Natural killer cell (primary cell): ENCODE results near the gene NRG3. TPM values are rescaled to one million over a fixed set of nuclear protein-coding genes. Genes with fewer than 3 reads are reported as not detected.

Experiments
- ATAC-seq, 3 donors: fragments of 150-1000 bp in 2 of 3; fragments of 200-7000 bp in 1 of 3; cut with Tn5 transposase; 1 replicate in 1 of 3; 2 replicates in 2 of 3; pipeline ENCODE4 v1.10.0; 2021; ENCODE audit warnings: mild to moderate bottlenecking in 2 of 3, moderate library complexity in 2 of 3
- DNase-seq, 2 donors: peaks; one replicate each; pipeline versions ENCODE4 v3.0.0 to v3.0.0-alpha.2; 2013 to 2021; ENCODE audit warnings: mixed read lengths in 1 of 2
- H3K27ac ChIP-seq: one replicate; pipeline ENCODE4 v1.5.1; 2013; ENCODE audit warnings: mild to moderate bottlenecking, low read length
- H3K27me3 ChIP-seq: one replicate; pipeline ENCODE4 v1.6.1; 2013; ENCODE audit warnings: low read length; ENCODE audit not compliant: control insufficient read depth, insufficient read depth
- H3K36me3 ChIP-seq: one replicate; pipeline ENCODE4 v1.6.1; 2013; ENCODE audit warnings: low read length; ENCODE audit not compliant: control insufficient read depth, insufficient read depth
- H3K4me1 ChIP-seq: one replicate; pipeline ENCODE4 v1.6.1; 2013; ENCODE audit warnings: low read length; ENCODE audit not compliant: control insufficient read depth, insufficient read depth
- H3K4me3 ChIP-seq: one replicate; pipeline ENCODE4 v1.5.1; 2013; ENCODE audit warnings: low read length
- H3K9me3 ChIP-seq: one replicate; pipeline ENCODE4 v1.6.1; 2013; ENCODE audit warnings: low read length; ENCODE audit not compliant: control insufficient read depth, insufficient read depth
- H3K27ac Mint-ChIP-seq, 2 donors: one replicate each; pipeline ENCODE4 v1.8.0; 2022; ENCODE audit warnings: mild to moderate bottlenecking in 2 of 2, mixed read lengths in 2 of 2, moderate library complexity in 1 of 2
- H3K27me3 Mint-ChIP-seq, 2 donors: one replicate each; pipeline ENCODE4 v1.8.0; 2022; ENCODE audit warnings: low read depth in 2 of 2, mixed read lengths in 2 of 2
- H3K36me3 Mint-ChIP-seq: one replicate; pipeline ENCODE4 v1.8.0; 2022; ENCODE audit warnings: mixed read lengths
- H3K4me1 Mint-ChIP-seq, 2 donors: one replicate each; pipeline ENCODE4 v1.8.0; 2022; ENCODE audit warnings: mixed read lengths in 2 of 2
- H3K4me3 Mint-ChIP-seq: one replicate; pipeline ENCODE4 v1.8.0; 2022; ENCODE audit warnings: mild to moderate bottlenecking, moderate library complexity, mixed read lengths
- H3K9me3 Mint-ChIP-seq, 2 donors: one replicate each; pipeline ENCODE4 v1.8.0; 2022; ENCODE audit warnings: mixed read lengths in 2 of 2
- CTCF ChIP-seq: fragments of 200-600 bp; IDR thresholded peaks from one replicate; pipeline ENCODE4 v1.8.0; 2022; ENCODE audit warnings: antibody characterized with exemption
- WGBS: methylation state at CpG from one replicate; pipeline ENCODE4 v1.1.7; 2013; ENCODE audit warnings: missing lambda C conversion rate; ENCODE audit not compliant: insufficient coverage; 5-methylcytosine and 5-hydroxymethylcytosine counted together
- intact Hi-C: fragments of 100-400 bp; cut with micrococcal nuclease; formaldehyde crosslinking; loops from one replicate; pipeline ENCODE4 v1.14.2; 2022
- total RNA-seq, 4 donors: library from RNA; stranded (reverse); fragments of 120-200 nt in 1 of 4; gene quantifications; one replicate each; pipeline versions ENCODE4 v1.2.3 to v1.2.4, GENCODE V29; 2013 to 2022

Gene NRG3
- total RNA-seq, 3 donors from 2014 or later (not counting 1 experiment from before 2014, with no cell fraction given): not detected

DNA sequence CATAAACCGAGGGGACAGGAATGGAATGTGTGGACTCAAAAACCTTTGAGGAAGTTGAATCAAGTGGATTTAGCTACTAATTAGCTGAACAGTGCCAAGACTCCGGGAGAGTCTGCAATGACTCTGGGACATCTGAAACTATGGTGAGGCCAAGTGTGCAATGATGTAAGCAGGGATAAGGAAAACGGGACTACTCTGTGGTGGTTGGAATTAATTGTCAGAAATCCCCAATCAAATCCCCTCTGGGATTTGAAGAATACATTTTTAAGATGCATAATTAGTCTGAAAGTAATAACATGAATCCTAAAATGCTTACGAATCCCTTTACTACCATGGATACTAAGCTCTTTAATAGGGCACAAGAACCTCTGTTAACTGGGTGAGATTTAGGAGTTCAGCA lies 602.8 kb downstream of the NRG3 start:
- H3K4me1 ChIP-seq: no peaks in the 10 kb centered on the region
- DNase-seq (no peak), ATAC-seq (no peak)
- no peak overlapping the region for H3K4me3 ChIP-seq
- no peak overlapping the region for H3K27ac ChIP-seq
- 88% methylated on average over 2 of the region's 4 CpGs for WGBS
- TF ChIP-seq CTCF: no peak
- Mint-ChIP-seq H3K27ac (no peak overlapping the region), H3K9me3 (peaks cover 23 to 35% of the 10 kb centered on the region in 2 donors), H3K4me3 (no peak overlapping the region), H3K27me3 (no peaks in the 10 kb centered on the region), H3K4me1 (no peaks in the 10 kb centered on the region), H3K36me3 (peaks cover 11% of the 10 kb centered on the region)
- intact Hi-C loops: no loop called here
- no peaks in the 10 kb centered on the region for H3K27me3 ChIP-seq
- no peaks in the 10 kb centered on the region for H3K36me3 ChIP-seq
- no peaks in the 10 kb centered on the region for H3K9me3 ChIP-seq

GRCh38 chr10:82492647-82493046 lies 617.7 kb downstream of the NRG3 start:
- H3K4me3 Mint-ChIP-seq: no peak overlapping the region
- ATAC-seq (no peak), DNase-seq (no peak)
- no peaks in the 10 kb centered on the region for H3K27me3 ChIP-seq
- no peak for TF ChIP-seq CTCF
- H3K4me1 ChIP-seq: no peaks in the 10 kb centered on the region
- H3K4me3 ChIP-seq: no peak overlapping the region
- no peak overlapping the region for H3K27ac ChIP-seq
- intact Hi-C loops: no loop called here
- WGBS: 77% methylated on average over 2 of the region's 2 CpGs
- H3K27me3 Mint-ChIP-seq: no peaks in the 10 kb centered on the region
- H3K36me3 ChIP-seq: no peaks in the 10 kb centered on the region
- H3K9me3 Mint-ChIP-seq: peaks cover 15 to 19% of the 10 kb centered on the region in 2 donors
- no peaks in the 10 kb centered on the region for H3K36me3 Mint-ChIP-seq
- no peak overlapping the region for H3K27ac Mint-ChIP-seq
- H3K9me3 ChIP-seq: no peaks in the 10 kb centered on the region
- no peaks in the 10 kb centered on the region for H3K4me1 Mint-ChIP-seq

DNA sequence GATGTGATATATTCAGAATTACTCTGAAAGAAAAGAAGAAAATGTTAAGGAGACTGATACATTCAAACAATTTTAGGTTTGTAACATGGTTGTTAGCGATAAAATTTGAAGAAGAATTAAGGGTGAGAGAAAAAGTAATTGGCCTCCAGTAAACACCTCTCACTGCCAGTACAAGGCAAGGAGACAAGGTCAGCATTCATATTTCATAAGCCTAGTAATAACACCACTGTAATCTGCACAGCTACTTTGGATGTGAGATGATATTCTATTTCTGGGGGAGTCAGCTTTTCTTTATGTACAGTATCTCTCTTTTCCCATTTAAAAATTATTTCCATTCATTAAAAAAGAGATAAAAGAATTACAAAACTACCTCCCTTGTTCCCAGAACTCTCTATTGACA lies 621.1 kb downstream of the NRG3 start:
- Mint-ChIP-seq H3K36me3 (peaks cover 8% of the 10 kb centered on the region), H3K27me3 (no peaks in the 10 kb centered on the region)
- WGBS: no CpG with 5 or more reads among the region's 1 CpG

More for the DNA sequence above, 621.1 kb downstream of the NRG3 start:
- H3K27ac Mint-ChIP-seq: no peak overlapping the region
- no peak for ATAC-seq
- H3K4me1 Mint-ChIP-seq: no peaks in the 10 kb centered on the region
- Histone ChIP-seq H3K4me3 (no peak overlapping the region), H3K27ac (no peak overlapping the region), H3K27me3 (no peaks in the 10 kb centered on the region), H3K4me1 (no peaks in the 10 kb centered on the region), H3K36me3 (no peaks in the 10 kb centered on the region), H3K9me3 (no peaks in the 10 kb centered on the region)
- H3K9me3 Mint-ChIP-seq: peaks cover 21 to 22% of the 10 kb centered on the region in 2 donors
- TF ChIP-seq CTCF: no peak
- no peak overlapping the region for H3K4me3 Mint-ChIP-seq
- intact Hi-C loops: no loop called here
- no peak for DNase-seq
